ENCODE results near the gene NCKIPSD.

Gene NCKIPSD

DNA sequence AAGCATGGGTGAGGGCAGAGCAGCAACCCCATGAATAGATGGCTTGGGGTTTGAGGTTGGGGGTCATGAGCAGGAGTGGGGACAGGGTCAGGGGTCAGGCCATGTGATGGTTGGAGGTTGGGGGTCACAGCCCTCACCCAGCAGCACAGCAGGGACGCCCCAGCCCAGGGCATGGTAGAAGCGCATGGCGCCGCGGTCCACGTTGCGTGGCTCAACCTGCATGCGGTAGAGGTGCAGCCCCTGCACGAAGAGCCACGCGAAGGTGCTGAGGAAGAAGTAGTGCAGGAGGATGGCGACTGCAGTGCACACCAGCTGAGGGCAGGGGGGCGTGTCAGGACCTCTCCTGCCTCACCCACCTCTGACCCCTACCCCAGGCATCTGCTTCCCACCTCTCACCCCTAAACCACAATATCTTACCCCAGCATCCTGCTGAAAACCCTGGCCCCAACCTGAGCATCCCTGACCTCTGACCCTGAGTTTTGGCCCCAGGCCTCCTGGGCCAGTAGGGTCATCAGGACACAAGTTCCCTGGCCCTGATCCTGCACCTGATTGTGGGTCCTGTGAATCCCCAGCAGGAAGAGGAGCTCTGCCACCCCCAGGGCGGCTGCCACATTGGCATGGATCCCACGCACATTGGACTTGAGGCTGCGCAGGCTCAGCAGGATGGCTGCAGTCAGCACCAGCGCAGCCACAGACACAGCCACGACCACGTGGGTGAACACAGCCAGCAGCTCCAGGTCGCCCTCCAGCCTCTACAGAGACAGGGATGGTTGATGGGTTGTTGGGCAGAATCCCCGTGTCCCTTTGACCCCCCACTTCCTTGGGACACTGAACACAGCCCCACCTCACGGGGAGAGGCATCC lies 40.6 kb downstream of the NCKIPSD start:
- no peak for DNase-seq

DNA sequence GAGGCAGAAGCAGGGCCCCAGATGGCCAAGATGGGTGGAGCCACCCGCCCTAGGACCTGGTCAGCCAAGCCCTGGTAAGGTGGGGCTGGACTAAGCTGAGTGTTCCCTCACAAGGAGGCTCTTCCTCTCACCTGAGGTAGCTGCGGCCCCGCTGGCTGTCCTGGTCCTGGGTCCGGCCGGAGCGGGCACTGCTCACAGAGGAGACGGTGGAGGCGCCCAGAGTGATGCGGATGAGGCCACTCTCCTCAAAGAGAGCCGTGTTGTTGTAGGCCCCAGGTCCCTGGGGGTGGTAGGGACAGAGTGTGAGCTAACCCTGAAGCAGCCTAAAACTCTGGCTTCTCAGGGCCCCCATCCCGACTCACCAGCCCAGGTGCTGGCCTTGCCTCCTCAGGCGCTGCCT lies 43.1 kb downstream of the NCKIPSD start:
- DNase-seq, result no peak

DNA sequence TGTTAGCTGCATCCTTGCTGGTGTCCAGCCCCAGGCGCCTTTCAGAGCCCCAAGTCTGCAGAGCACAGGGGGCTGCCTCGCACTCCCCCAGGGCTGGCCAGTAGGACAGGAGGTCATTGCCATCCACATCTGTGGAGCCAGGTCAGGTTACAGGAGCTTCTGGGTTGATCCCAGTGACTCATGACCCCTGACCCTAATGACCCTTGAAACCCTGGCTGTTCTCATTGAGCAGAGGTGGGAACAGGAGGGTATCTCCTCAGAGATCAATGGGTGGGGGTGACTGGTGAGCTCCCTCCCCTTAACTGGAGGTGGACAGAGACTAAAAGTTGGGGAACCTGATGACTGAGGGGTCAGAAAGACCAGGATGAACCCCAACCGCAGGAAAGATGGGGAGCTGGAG lies 44.3 kb downstream of the NCKIPSD start:
- no peak for DNase-seq

DNA sequence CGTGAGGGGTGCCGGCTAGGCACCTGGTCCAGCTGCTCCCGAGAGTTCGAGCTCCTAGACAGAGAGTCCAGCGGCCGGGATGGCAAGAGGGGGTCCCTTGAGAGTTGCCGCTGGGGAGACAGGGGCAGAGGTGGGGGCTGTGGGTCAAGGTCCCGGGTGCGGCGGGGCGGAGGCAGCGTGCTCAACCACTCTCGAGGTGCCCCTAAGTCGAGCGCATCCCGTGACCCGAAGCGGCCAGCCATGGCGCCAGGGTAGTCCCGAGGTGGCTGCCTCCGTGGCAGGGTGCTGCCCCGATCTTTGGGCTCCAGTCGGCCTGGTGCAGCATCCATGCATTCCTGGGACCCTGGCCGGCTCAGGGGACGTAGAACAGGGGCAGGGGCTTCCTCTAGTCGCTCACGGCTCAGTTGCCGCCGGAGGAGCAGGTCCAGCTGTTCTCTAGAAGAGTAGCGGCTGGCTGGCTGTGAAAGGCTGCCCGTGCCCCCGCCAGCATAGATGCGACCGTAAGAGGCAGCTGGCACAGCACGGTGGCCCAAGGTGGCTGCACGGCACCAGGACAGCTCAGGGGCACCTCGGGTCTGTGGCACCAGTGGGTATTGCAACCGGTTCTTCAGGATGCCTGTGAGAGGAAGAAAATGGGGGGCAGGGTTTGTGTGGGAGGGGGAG lies 45.6 kb downstream of the NCKIPSD start:
- no peak for DNase-seq

DNA sequence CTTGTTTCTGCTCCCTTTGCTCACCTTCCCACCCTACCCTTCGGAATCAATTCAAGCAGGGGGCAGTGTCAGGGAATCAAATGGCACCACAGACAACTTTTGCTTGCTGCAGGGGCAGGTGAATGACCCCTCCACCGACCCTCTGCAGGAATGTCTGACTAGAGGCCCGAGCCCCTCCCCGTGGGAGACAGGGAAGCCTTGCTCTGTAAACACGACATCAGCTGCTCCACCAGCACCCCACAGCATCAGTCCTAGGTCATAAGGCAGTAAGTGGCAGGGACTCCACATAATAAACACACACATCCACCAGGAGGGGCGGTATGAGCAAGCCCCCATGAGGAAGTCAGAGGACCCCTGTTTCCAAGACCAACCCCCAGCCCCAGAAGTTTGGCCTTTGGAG lies 48.4 kb downstream of the NCKIPSD start:
- no peak for DNase-seq

DNA sequence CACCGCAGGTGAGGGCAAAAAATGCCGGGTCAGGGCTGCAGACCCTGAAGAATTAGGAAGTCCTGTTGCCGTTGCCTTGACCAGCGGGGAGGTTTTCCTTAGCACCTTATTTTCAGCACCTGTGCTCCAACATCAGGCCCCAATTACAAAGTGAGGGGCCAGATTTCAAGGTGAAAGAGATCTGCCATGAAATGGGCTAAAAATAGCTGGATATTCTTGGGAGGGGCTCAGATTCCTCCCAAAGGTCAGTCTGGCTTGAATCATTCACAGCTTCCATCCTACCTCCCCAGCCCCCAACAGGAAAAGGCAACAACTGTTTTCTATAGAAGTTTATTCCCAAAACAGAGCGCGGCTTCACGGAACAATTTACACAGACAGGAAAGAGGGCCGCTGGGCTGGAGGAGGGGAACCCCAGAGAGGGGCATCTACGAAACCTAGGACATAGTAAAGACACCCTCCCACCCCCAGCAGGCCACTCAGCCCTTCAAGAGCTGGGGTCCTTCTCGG lies 49.5 kb downstream of the NCKIPSD start:
- no peak for DNase-seq

DNA sequence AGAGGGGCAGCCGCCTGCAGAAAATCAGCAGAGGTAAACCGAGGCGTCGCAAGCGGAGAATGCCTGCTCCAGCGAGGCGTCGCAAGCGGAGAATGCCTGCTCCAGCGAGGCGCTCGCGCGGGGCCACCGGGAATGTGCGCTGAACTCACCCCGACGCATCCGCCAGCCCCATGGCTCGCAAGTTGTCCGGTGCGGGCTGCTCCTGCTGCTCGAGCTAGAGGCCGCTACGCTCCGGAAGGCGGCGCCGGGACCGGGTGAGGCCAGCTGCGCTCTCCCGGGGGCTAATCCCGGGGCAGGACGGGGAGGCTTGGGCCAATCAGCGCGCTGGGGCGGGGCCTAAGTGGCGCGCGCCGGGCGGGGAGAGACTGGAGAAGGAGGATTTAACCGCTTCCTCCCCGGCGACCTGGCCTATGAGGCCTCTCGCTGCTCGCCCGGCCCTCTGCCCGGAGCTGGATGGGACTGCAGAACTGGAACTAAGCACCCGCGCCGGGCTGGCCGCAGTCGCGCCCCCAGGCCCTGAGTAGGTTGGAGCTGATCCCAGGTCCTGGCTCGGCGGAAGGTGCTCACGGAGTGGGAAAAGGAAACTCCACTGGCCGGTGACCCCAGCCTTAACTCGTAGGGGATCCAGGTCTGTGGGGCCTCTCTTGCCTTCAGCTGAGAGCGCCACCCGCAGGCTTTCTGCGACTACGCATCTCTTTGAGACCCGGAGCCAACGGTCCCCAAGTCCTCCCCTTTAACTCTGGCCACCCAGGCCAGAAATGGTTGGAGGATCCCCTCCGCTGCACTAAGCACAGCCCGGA lies 50.3 kb downstream of the NCKIPSD start, which contains the start of gene SLC26A6:
SLC26A6 (minus strand) TSS at position 240 of the 800 bp plus-strand sequence; CDS start at position 172, 68 bp downstream.
- DNase-seq, result peak; percentile 93

DNA sequence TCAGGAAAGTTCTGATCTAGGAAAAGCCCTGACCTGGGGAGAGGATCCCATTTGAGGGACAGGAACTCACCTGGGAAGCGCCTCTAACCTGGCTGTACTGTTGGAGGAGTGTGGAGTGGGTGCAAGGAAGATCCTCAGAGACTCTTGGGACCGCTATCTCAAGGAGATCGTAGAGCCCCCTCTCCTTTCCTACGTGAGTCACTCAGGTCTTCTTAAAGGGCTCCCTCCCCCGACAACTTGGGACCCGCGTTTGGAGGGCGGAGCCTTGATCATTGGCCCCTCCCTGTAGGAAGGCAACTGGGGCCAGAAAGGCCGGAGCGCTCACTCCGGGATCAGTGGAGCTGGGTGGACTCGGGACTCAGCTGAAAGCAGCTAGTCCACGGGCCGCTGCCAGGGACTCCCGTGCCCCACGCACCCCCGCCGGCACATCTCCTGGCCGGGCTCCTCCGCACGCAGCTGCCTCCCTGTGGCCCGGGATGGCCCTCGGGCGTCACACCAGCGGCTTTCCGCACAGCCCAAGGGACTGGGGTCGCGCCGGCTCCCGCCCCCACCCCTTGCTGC lies 51.0 kb downstream of the NCKIPSD start:
- peak; percentile 24 for DNase-seq

DNA sequence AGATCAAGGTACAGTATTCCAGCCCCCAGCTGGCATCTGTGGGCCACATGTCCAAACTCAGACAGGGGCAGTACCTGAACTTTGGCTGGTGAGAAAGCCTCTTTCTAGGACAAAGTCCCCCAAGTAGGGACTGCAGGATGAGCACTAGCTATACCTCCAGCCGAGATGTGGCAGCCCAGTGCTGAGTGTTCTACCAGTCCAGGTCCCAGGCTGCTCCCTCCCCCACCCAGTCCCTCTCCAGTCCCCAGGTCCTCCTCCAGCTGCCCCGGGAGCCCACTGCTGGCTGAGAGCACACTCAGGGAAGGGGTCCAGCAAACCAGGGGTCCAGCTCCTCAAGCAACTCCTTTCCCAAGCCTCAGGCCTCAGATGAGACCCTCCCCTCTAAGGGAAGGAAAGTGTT lies 52.0 kb downstream of the NCKIPSD start:
- no peak for DNase-seq

DNA sequence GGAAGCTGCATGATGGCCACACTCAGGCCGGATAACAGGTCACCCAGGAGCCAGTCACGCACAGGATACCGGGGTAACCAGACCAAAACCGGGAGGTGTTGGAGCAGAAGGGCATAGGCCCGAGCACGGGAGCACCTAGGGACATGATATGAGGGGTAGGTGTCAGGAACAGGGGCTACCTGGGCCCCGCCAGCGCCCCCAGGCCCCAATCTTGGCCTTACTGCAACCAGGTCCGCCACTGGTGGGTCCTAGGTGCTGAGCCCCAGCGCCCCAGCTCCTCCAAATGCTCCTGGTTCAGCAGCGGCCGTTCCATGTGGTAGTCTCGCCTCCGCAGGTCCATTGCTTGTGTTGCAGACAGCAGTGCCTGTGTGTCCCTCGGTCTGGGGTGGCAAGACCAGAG lies 52.5 kb downstream of the NCKIPSD start:
- DNase-seq, result no peak

DNA sequence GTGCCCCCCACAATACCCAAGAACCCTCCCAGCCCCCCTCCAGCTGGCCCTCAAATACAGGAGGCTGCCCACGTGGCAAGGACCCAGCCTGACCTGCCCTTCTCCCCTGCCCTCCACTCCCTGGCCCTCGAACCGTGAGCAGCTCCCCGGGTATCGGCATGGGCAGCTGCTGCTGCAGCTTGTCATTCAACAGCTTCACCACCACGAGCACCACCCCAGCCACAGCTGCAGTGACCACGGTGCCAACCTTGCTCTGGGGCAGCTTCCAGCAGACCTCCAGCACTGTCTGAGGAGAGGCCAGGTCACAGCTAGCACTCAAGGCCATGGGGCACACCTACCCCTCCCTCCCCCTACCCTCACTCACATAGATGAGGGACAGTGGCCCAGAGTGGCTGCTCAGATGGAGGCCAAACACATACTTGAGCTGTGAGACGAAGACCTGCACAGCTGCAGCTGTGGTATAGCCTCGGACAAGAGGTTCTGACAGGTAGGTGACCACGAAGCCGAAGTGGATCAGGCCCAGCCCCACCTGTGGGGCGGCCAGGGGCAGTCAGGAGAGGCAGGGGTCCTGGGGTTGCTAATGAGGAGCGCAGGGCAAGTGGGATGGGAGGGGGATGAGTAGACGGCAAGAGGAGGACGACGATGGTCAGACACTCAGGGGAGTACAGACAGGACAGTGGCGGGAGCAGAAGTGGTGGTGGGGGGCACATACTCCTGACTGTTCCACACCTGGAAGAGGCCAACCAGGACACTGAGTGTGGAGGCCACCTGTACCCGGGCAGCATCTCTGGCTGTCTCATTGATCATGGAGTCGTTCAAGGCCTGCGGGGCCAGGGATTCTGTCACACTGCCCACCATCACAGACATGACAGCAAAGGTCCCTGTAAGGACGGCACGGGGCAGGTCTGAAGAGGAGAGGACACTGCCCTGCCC lies 53.9 kb downstream of the NCKIPSD start:
- DNase-seq, result no peak

DNA sequence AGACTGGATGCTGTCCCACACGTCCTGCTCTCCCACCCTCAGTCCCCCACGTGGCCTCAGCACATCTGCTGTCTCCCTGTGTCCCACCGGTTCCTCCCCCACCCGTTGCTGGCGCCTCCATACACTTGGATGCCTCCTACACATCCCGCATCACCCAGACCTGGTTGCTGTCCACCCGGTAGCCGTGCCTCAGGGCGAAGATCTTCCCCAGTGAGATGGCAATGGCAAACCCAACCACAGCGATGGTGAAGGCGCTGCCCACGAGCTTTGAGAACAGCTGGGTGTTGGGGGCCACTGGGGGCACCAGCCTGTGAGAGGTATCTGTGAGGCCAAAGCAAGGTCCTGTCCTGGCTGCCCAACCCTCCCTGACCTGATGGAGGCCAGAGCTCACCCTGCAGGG lies 54.9 kb downstream of the NCKIPSD start:
- DNase-seq, result no peak

DNA sequence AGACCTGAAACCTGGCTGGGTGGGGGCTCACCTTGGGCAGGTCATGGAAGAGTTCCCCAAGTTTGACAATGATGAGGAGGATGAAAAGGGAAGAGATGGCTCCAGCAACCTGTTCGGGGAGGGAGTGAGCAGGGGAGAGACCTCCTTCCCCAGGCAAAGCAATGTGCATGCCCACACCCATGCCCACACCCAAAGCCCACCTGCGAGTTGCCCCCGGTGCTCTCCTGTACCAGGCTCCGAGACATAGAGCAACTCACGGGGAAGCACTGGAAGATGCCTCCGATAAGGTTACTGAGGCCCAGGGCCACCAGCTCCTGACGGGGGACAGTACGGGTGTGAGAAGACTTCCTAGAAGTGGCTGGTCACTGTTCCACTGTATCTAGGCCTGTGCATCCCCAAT lies 55.3 kb downstream of the NCKIPSD start:
- no peak for DNase-seq

DNA sequence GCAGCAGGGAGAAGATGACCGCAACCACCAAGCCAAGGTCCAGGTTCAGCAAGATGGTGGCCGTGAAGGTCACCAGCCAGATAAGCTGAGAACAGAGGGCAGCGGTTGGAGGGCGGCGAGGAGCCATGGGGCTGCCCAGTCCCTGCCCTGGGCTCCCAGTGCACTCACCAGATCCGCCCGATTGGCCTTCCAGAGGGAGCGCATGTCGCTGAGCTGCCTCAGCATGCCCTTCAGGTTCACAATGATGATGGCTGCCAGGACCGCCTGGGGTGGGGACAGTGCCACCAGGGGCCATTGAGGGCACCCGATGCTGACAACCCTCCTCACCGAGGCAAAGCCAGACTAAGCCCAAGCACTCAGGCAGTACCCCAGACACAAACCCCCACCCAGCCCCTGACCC lies 55.8 kb downstream of the NCKIPSD start:
- DNase-seq, result no peak

DNA sequence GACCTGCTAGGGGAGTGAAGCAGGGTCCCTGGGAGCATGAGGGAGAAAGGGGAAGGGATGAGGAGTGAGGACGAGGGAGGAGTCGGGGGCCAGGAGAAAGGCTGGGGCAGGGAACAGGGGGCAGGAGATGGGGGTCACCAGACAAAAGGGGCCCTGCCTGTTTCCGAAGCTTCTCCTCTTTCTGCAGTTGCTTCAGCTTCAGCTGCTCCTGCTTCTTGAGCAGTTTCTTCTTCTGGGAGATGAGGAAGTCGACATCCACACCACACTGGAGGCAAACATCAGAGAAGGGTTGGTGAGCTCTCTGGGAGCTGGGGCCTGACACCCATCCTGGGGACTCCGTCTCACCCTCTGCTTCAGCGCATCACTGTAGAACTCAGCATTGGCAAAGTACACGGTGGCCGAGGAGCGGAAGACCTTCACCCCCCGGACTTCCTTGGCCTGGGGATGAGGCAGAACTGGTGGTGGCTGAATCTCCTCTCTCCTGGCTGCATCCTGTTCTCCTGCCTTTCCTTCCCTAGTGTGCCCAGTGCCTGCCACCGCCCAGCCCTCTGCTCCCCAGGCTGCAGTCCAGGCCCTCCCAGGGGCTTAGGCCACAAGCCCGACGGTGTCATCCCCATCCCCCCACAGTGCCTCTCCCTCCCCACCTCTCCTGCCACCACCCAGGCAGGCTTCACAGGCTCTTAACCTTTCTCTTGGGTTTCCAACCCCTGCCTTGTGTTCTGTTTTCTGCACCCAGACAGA lies 57.3 kb downstream of the NCKIPSD start:
- DNase-seq, result no peak

DNA sequence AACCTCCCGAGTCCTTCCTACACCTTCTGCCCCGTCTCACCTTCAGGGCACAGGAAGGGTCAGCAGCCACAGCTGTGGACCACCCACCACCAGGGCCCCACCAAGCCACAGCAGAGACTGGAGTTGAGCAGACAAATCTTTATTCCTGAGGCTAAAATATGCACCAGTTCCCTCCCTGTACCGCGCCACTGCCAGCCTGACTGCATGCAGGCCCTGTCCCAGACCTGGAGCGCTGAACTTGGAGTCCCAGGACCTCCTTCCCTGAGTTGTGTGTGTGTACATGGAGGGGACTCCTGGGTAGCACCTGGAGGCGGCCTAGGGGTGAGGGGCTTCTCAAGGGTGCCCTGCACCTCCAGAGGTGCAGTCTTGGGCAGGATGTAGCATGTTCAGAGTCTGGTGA lies 60.1 kb downstream of the NCKIPSD start:
- DNase-seq, result no peak

DNA sequence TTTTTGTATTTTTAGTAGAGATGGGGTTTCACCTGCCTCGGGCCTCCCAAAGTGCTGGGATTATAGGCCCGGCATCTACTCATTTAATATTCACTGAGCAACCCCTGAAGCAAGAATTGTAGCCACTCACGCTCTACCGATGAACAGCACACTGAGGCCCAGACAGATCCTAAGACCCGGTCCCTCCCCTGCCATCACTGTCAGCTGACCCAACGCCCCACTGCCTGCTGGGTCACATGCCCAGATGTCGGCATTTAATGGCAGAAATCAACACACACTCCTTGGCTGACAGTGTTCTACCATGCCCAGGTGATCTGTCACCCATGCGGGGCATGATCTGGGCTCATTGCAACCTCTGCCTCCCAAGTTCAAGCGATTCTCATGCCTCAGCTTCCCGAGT lies 60.9 kb downstream of the NCKIPSD start:
- no peak for DNase-seq

DNA sequence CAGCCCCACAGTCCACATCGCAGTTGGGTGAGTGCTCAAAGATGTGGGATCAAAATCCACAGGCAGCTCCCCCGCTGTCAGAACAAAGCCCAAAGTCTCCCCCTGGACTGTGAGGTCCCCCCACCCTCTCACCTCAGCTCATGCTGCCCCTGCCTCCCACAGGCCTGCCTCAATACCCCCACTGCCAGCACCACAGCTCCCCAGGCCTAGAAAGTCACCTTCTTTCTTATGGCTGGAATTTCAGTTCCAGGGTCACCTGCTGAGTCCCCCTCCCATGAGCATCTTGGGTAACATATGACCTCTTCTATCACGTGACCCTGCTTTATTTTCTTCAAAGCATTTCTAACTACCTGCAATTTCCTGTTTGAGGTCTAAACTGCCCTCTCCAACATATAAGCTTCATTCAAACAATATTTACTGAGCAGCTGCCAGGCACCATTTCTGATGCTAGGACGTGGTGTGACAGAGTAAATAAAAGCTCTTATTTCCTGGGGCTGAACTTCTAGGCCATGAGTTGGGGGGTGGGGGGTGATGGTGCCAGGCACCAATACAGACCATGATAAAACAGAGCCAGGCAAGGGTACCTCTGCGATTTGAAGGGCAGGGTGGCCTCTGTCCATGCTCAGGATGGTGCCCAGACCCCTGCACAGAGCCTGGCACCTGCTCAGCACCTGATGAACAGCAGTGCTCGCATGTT lies 61.7 kb downstream of the NCKIPSD start:
- DNase-seq, result no peak
